BE2C (cell line): Measurements from ENCODE around the gene YARS2.

ENCODE experiments used
- DNase-seq: peaks from one replicate; pipeline ENCODE4 v3.0.0-alpha.2; 2020
- H3K27me3 ChIP-seq: fragments of 250-450 bp; sonication (Bioruptor Pico); 2 replicates; pipeline ENCODE4 v1.5.1; 2020; ENCODE audit warnings: mild to moderate bottlenecking
- H3K36me3 ChIP-seq: fragments of 250-450 bp; sonication (Bioruptor Pico); 2 replicates; pipeline ENCODE4 v1.5.1; 2020; ENCODE audit warnings: mild to moderate bottlenecking
- H3K4me1 ChIP-seq: fragments of 250-450 bp; sonication (Bioruptor Pico); 2 replicates; pipeline ENCODE4 v1.5.1; 2020
- H3K4me3 ChIP-seq: 2 replicates; pipeline ENCODE4 v1.5.1; 2011; ENCODE audit warnings: low read depth, low read length
- H3K9me3 ChIP-seq: fragments of 250-450 bp; sonication (Bioruptor Pico); 2 replicates; pipeline ENCODE4 v1.5.1; 2020
- CTCF ChIP-seq: IDR thresholded peaks from 2 replicates; pipeline ENCODE4 v1.5.1; 2012; ENCODE audit warnings: mild to moderate bottlenecking, low read depth, low read length

YARS2 gene

GRCh38 chr12:32757157-32757556 lies 1.5 kb upstream of the YARS2 start:
- no peak overlapping the region for H3K4me3 ChIP-seq
- no peak for DNase-seq
- peaks cover 8% of the 10 kb centered on the region for H3K36me3 ChIP-seq
- H3K27me3 ChIP-seq = no peaks in the 10 kb centered on the region; the same call in 1 of the 2 replicates
- no peak for TF ChIP-seq CTCF
- peaks cover 3% of the 10 kb centered on the region; the same call in 1 of the 2 replicates for H3K4me1 ChIP-seq
- no peaks in the 10 kb centered on the region for H3K9me3 ChIP-seq

- H3K4me1 ChIP-seq = peaks cover 3% of the 10 kb centered on the region; the same call in 1 of the 2 replicates
- TF ChIP-seq CTCF = no peak
- H3K36me3 ChIP-seq = peaks cover 14% of the 10 kb centered on the region
- H3K9me3 ChIP-seq = no peaks in the 10 kb centered on the region
- DNase-seq = no peak
- H3K27me3 ChIP-seq = no peaks in the 10 kb centered on the region; the same call in 1 of the 2 replicates
- peak overlapping the region; percentile 95 for H3K4me3 ChIP-seq
These were observed 874 bp upstream of the YARS2 start for GRCh38 chr12:32756476-32757066.

- peak overlapping the region; percentile 95 for H3K4me3 ChIP-seq
- H3K27me3 ChIP-seq = no peaks in the 10 kb centered on the region
- H3K4me1 ChIP-seq = peaks cover 3% of the 10 kb centered on the region; the same call in 1 of the 2 replicates
- H3K9me3 ChIP-seq = no peaks in the 10 kb centered on the region
- peak; percentile 96 for DNase-seq
- peak; percentile 96 for TF ChIP-seq CTCF
- peaks cover 22% of the 10 kb centered on the region for H3K36me3 ChIP-seq
These were observed 545 bp downstream of the YARS2 start for GRCh38 chr12:32755051-32755653.

- no peak for DNase-seq
- Histone ChIP-seq H3K4me3 (peak overlapping the region; percentile 95), H3K9me3 (no peaks in the 10 kb centered on the region), H3K36me3 (peaks cover 32% of the 10 kb centered on the region), H3K27me3 (no peaks in the 10 kb centered on the region), H3K4me1 (peaks cover 3% of the 10 kb centered on the region; the same call in 1 of the 2 replicates)
- TF ChIP-seq CTCF = no peak
These were observed 1.6 kb downstream of the YARS2 start for GRCh38 chr12:32754111-32754510.

GRCh38 chr12:32753605-32754004 lies 2.1 kb downstream of the YARS2 start:
- H3K27me3 ChIP-seq = no peaks in the 10 kb centered on the region
- H3K4me1 ChIP-seq = peaks cover 3% of the 10 kb centered on the region; the same call in 1 of the 2 replicates
- H3K9me3 ChIP-seq = no peaks in the 10 kb centered on the region
- H3K36me3 ChIP-seq = peaks cover 37% of the 10 kb centered on the region
- TF ChIP-seq CTCF = no peak
- DNase-seq = no peak
- peak overlapping the region; percentile 95 for H3K4me3 ChIP-seq

GRCh38 chr12:32743264-32743663 lies 12.4 kb downstream of the YARS2 start:
- TF ChIP-seq CTCF = no peak
- peaks cover 90% of the 10 kb centered on the region for H3K36me3 ChIP-seq

More at GRCh38 chr12:32743264-32743663, 12.4 kb downstream of the YARS2 start:
- no peaks in the 10 kb centered on the region for H3K4me1 ChIP-seq
- H3K9me3 ChIP-seq = no peaks in the 10 kb centered on the region
- H3K4me3 ChIP-seq = no peak overlapping the region
- DNase-seq = no peak
- no peaks in the 10 kb centered on the region for H3K27me3 ChIP-seq
